Effector memory CD4-positive, alpha-beta T cell (primary cell): ENCODE data around the gene LGALS9B.
"Not testable (repeated sequence)": the region's sequence is repeated elsewhere in the genome, so short reads cannot be mapped to it uniquely, and the experiment has no call there.

Experiments
- DNase-seq, 3 donors: peaks; one replicate each; pipeline ENCODE4 v3.0.0-alpha.2; 2020
- H3K27ac ChIP-seq: 2 replicates; pipeline ENCODE4 v1.7.0; 2013; ENCODE audit warnings: mild to moderate bottlenecking, low read length, moderate library complexity; ENCODE audit not compliant: insufficient read depth, poor library complexity, severe bottlenecking
- H3K27me3 ChIP-seq: replicated peaks from 2 replicates; pipeline ENCODE4 v1.7.0; 2013; ENCODE audit warnings: mild to moderate bottlenecking, low read length; ENCODE audit not compliant: insufficient read depth, control insufficient read depth, poor library complexity, severe bottlenecking
- H3K36me3 ChIP-seq: 2 replicates; pipeline ENCODE4 v1.7.0; 2013; ENCODE audit warnings: mild to moderate bottlenecking, low read length, moderate library complexity; ENCODE audit not compliant: control insufficient read depth, insufficient read depth
- H3K4me1 ChIP-seq: 2 replicates; pipeline ENCODE4 v1.7.0; 2013; ENCODE audit warnings: low read length, mild to moderate bottlenecking; ENCODE audit not compliant: control insufficient read depth, insufficient read depth, poor library complexity, severe bottlenecking
- H3K4me3 ChIP-seq: 2 replicates; pipeline ENCODE4 v1.7.0; 2013; ENCODE audit warnings: low read length, low read depth, mild to moderate bottlenecking; ENCODE audit not compliant: insufficient read depth, poor library complexity, severe bottlenecking
- H3K9me3 ChIP-seq: 2 replicates; pipeline ENCODE4 v1.7.0; 2013; ENCODE audit warnings: mild to moderate bottlenecking, low read length, moderate library complexity; ENCODE audit not compliant: control insufficient read depth

The LGALS9B gene

GRCh38 chr17:20469946-20470345 is 2.6 kb upstream of the LGALS9B start:
- H3K27ac ChIP-seq, H3K4me3 ChIP-seq, DNase-seq, H3K36me3 ChIP-seq, H3K4me1 ChIP-seq, H3K9me3 ChIP-seq, H3K27me3 ChIP-seq: not testable (repeated sequence)

- H3K4me1 ChIP-seq, H3K27me3 ChIP-seq, DNase-seq, H3K9me3 ChIP-seq, H3K4me3 ChIP-seq, H3K36me3 ChIP-seq, H3K27ac ChIP-seq: not testable (repeated sequence)
Measured at GRCh38 chr17:20469107-20469506, 1.8 kb upstream of the LGALS9B start.

- H3K36me3 ChIP-seq, DNase-seq, H3K27me3 ChIP-seq, H3K9me3 ChIP-seq, H3K27ac ChIP-seq, H3K4me3 ChIP-seq, H3K4me1 ChIP-seq: not testable (repeated sequence)
Measured at GRCh38 chr17:20466999-20467398, 340 bp downstream of the LGALS9B start.

- not testable (repeated sequence) for H3K36me3 ChIP-seq, H3K4me3 ChIP-seq, H3K4me1 ChIP-seq, H3K27me3 ChIP-seq, H3K27ac ChIP-seq, H3K9me3 ChIP-seq, DNase-seq
Measured at GRCh38 chr17:20466553-20466952, 786 bp downstream of the LGALS9B start.

GRCh38 chr17:20465535-20465934 is 1.8 kb downstream of the LGALS9B start:
- DNase-seq, H3K27ac ChIP-seq, H3K36me3 ChIP-seq, H3K9me3 ChIP-seq, H3K27me3 ChIP-seq, H3K4me1 ChIP-seq, H3K4me3 ChIP-seq: not testable (repeated sequence)

- not testable (repeated sequence) for H3K4me1 ChIP-seq, H3K4me3 ChIP-seq, H3K9me3 ChIP-seq, H3K36me3 ChIP-seq, H3K27ac ChIP-seq, DNase-seq, H3K27me3 ChIP-seq
Measured at GRCh38 chr17:20464854-20465414, 2.4 kb downstream of the LGALS9B start.

GRCh38 chr17:20462158-20462557 is 5.2 kb downstream of the LGALS9B start:
- H3K4me3 ChIP-seq, DNase-seq, H3K9me3 ChIP-seq, H3K4me1 ChIP-seq, H3K36me3 ChIP-seq, H3K27me3 ChIP-seq, H3K27ac ChIP-seq: not testable (repeated sequence)

GRCh38 chr17:20457848-20458381 is 9.4 kb downstream of the LGALS9B start:
- H3K27ac ChIP-seq, H3K36me3 ChIP-seq, H3K27me3 ChIP-seq, H3K4me1 ChIP-seq, DNase-seq, H3K9me3 ChIP-seq, H3K4me3 ChIP-seq: not testable (repeated sequence)

- not testable (repeated sequence) for H3K4me3 ChIP-seq, H3K4me1 ChIP-seq, H3K9me3 ChIP-seq, DNase-seq, H3K36me3 ChIP-seq, H3K27me3 ChIP-seq, H3K27ac ChIP-seq
Measured at GRCh38 chr17:20455106-20455505, 12.2 kb downstream of the LGALS9B start.

- not testable (repeated sequence) for H3K36me3 ChIP-seq, H3K9me3 ChIP-seq, H3K4me3 ChIP-seq, H3K27ac ChIP-seq, H3K4me1 ChIP-seq, DNase-seq, H3K27me3 ChIP-seq
Measured at GRCh38 chr17:20453820-20454434, 13.4 kb downstream of the LGALS9B start.
